IMR-90 (cell line): ENCODE data around the gene WEE1. TPM values are rescaled to one million over a fixed set of nuclear protein-coding genes. Genes with fewer than 3 reads are reported as not detected.

ENCODE experiments used
- ATAC-seq: fragments of 200-7000 bp; cut with Tn5 transposase; 2 replicates; pipeline ENCODE4 v1.9.1; 2020; ENCODE audit warnings: low read depth, mild to moderate bottlenecking, moderate library complexity
- BruUV-seq: library from RNA; stranded (reverse); fragments of 400-500 nt; replicated peaks from 2 replicates; lab custom pipeline; 2021; lab: Mats Ljungman, UMichigan
- CTCF ChIA-PET: fragments of 300-600 bp; formaldehyde crosslinking; extraction: SDS; loops from one replicate; lab custom pipeline; 2021; ENCODE audit warnings: antibody characterized with exemption; lab: Yijun Ruan, JAX
- POLR2A ChIA-PET: fragments of 300-600 bp; sonication (Branson Sonifier 250); formaldehyde crosslinking; loops from one replicate; lab custom pipeline; 2022; ENCODE audit warnings: antibody characterized with exemption; ENCODE audit not compliant: unreplicated experiment; lab: Charles Lee
- DNase-seq: peaks from one replicate; pipeline ENCODE4 v3.0.0; 2013
- H2AFZ ChIP-seq: replicated peaks from 2 replicates; pipeline ENCODE3; 2013; ENCODE audit warnings: low read length, mild to moderate bottlenecking; ENCODE audit not compliant: poor library complexity
- H2AK5ac ChIP-seq: 2 replicates; pipeline ENCODE4 v1.6.1; 2013; ENCODE audit warnings: low read depth, low read length, inconsistent platforms
- H2AK9ac ChIP-seq: replicated peaks from 2 replicates; pipeline ENCODE3; 2013; ENCODE audit warnings: mild to moderate bottlenecking, low read depth, low read length, moderate library complexity; ENCODE audit not compliant: poor library complexity
- H2BK120ac ChIP-seq: 2 replicates; pipeline ENCODE4 v1.6.1; 2013; ENCODE audit warnings: low read depth, low read length, inconsistent platforms
- H2BK15ac ChIP-seq: 3 replicates; pipeline ENCODE4 v1.6.1; 2013; ENCODE audit warnings: low read depth, low read length, inconsistent platforms
- H2BK20ac ChIP-seq: 2 replicates; pipeline ENCODE4 v1.6.1; 2013; ENCODE audit warnings: low read depth, mild to moderate bottlenecking, inconsistent platforms, low read length, moderate library complexity
- H2BK5ac ChIP-seq: 2 replicates; pipeline ENCODE4 v1.6.1; 2013; ENCODE audit warnings: mild to moderate bottlenecking, low read depth, low read length, inconsistent platforms; ENCODE audit not compliant: poor library complexity, severe bottlenecking
- H3K14ac ChIP-seq: replicated peaks from 2 replicates; pipeline ENCODE4 v1.6.1; 2013; ENCODE audit warnings: low read depth, low read length, inconsistent platforms
- H3K18ac ChIP-seq: 2 replicates; pipeline ENCODE4 v1.6.1; 2013; ENCODE audit warnings: low read depth, low read length, control low read depth
- H3K23ac ChIP-seq: 2 replicates; pipeline ENCODE4 v1.6.1; 2013; ENCODE audit warnings: low read depth, low read length, inconsistent platforms
- H3K27ac ChIP-seq: 2 replicates; pipeline ENCODE4 v1.5.1; 2013; ENCODE audit warnings: mild to moderate bottlenecking, control low read depth, low read length; ENCODE audit not compliant: insufficient read depth
- H3K27me3 ChIP-seq: 2 replicates; pipeline ENCODE4 v1.6.1; 2013; ENCODE audit warnings: low read length; ENCODE audit not compliant: control insufficient read depth, insufficient read depth
- H3K36me3 ChIP-seq: 2 replicates; pipeline ENCODE4 v1.6.1; 2013; ENCODE audit warnings: low read length, mixed read lengths; ENCODE audit not compliant: control insufficient read depth, insufficient read depth
- H3K4ac ChIP-seq: 2 replicates; pipeline ENCODE4 v1.6.1; 2013; ENCODE audit warnings: low read depth, low read length, inconsistent platforms
- H3K4me1 ChIP-seq: 2 replicates; pipeline ENCODE4 v1.6.1; 2013; ENCODE audit warnings: low read length, mixed read lengths; ENCODE audit not compliant: control insufficient read depth, insufficient read depth
- H3K4me2 ChIP-seq: 2 replicates; pipeline ENCODE4 v1.6.1; 2013; ENCODE audit warnings: low read depth, mild to moderate bottlenecking, control low read depth, low read length, moderate library complexity
- H3K4me3 ChIP-seq: 2 replicates; pipeline ENCODE4 v1.5.1; 2013; ENCODE audit warnings: low read depth, mild to moderate bottlenecking, control low read depth, low read length, moderate library complexity; ENCODE audit not compliant: insufficient read depth
- H3K56ac ChIP-seq: 2 replicates; pipeline ENCODE4 v1.6.1; 2013; ENCODE audit warnings: low read length, inconsistent platforms; ENCODE audit not compliant: insufficient read depth; ENCODE audit errors: extremely low read depth
- H3K79me1 ChIP-seq, 2 experiments: 2 replicates each; pipeline ENCODE4 v1.6.1; 2013; ENCODE audit warnings: low read length in 2 of 2, inconsistent platforms in 1 of 2, low read depth in 1 of 2
- H3K9ac ChIP-seq: 2 replicates; pipeline ENCODE4 v1.6.1; 2013; ENCODE audit warnings: low read depth, low read length, control low read depth
- H3K9me1 ChIP-seq: 2 replicates; pipeline ENCODE4 v1.6.1; 2013; ENCODE audit warnings: low read length, inconsistent platforms; ENCODE audit not compliant: insufficient read depth
- H3K9me3 ChIP-seq: 2 replicates; pipeline ENCODE4 v1.6.1; 2013; ENCODE audit warnings: low read length; ENCODE audit not compliant: control insufficient read depth, insufficient read depth
- H4K20me1 ChIP-seq: 2 replicates; pipeline ENCODE4 v1.6.1; 2013; ENCODE audit warnings: low read length, inconsistent platforms; ENCODE audit not compliant: insufficient read depth
- H4K5ac ChIP-seq: 2 replicates; pipeline ENCODE4 v1.6.1; 2013; ENCODE audit warnings: mild to moderate bottlenecking, low read depth, low read length, control low read depth
- H4K8ac ChIP-seq, 2 experiments: 2 replicates each; pipeline ENCODE4 v1.6.1; 2013; ENCODE audit warnings: low read depth in 2 of 2, low read length in 2 of 2, control low read depth in 1 of 2, inconsistent platforms in 1 of 2
- H4K91ac ChIP-seq: 2 replicates; pipeline ENCODE4 v1.6.1; 2013; ENCODE audit warnings: low read depth, low read length, inconsistent platforms; ENCODE audit not compliant: insufficient read depth
- BHLHE40 ChIP-seq: fragments of 150-350 bp; IDR thresholded peaks from 2 replicates; pipeline ENCODE4 v1.6.1; 2016; ENCODE audit warnings: mild to moderate bottlenecking, low read depth, low read length
- CEBPB ChIP-seq: IDR thresholded peaks from 2 replicates; pipeline ENCODE4 v1.6.1; 2012; ENCODE audit warnings: low read depth, low read length, improper control_type of control experiment
- CHD1 ChIP-seq: IDR thresholded peaks from 2 replicates; pipeline ENCODE4 v1.6.1; 2012; ENCODE audit warnings: low read depth, low read length, improper control_type of control experiment
- FOS ChIP-seq: fragments of 150-350 bp; IDR thresholded peaks from 2 replicates; pipeline ENCODE4 v1.6.1; 2016; ENCODE audit warnings: low read depth, low read length
- MAFK ChIP-seq: IDR thresholded peaks from 2 replicates; pipeline ENCODE4 v1.6.1; 2012; ENCODE audit warnings: low read depth, low read length, improper control_type of control experiment
- MAZ ChIP-seq: IDR thresholded peaks from 2 replicates; pipeline ENCODE4 v1.6.1; 2012; ENCODE audit warnings: low read depth, mild to moderate bottlenecking, low read length, improper control_type of control experiment, moderate library complexity, borderline replicate concordance
- MXI1 ChIP-seq: IDR thresholded peaks from 2 replicates; pipeline ENCODE4 v1.6.1; 2012; ENCODE audit warnings: low read depth, mild to moderate bottlenecking, low read length, moderate library complexity, borderline replicate concordance
- NFE2L2 ChIP-seq: fragments of 150-350 bp; IDR thresholded peaks from 2 replicates; pipeline ENCODE4 v1.6.1; 2016; ENCODE audit warnings: low read depth, mild to moderate bottlenecking, low read length
- RAD21 ChIP-seq: IDR thresholded peaks from 2 replicates; pipeline ENCODE4 v1.6.1; 2012; ENCODE audit warnings: low read length, improper control_type of control experiment
- RCOR1 ChIP-seq: IDR thresholded peaks from 2 replicates; pipeline ENCODE4 v1.6.1; 2012; ENCODE audit warnings: mild to moderate bottlenecking, low read length, improper control_type of control experiment; ENCODE audit not compliant: insufficient replicate concordance
- RFX5 ChIP-seq: IDR thresholded peaks from 2 replicates; pipeline ENCODE4 v1.8.0; 2012; ENCODE audit warnings: low read depth, mild to moderate bottlenecking, low read length, moderate library complexity
- SMC3 ChIP-seq: fragments of 150-350 bp; IDR thresholded peaks from 2 replicates; pipeline ENCODE4 v1.6.1; 2016; ENCODE audit warnings: low read depth, mild to moderate bottlenecking, antibody characterized with exemption, low read length, moderate library complexity
- WGBS, 2 experiments: methylation state at CpG; one replicate each; pipeline versions ENCODE4 v1.1.5 to v1.1.7; 2013; ENCODE audit warnings: missing lambda C conversion rate in 2 of 2; ENCODE audit not compliant: insufficient read length in 1 of 2; ENCODE audit errors: extremely low coverage in 2 of 2; 5-methylcytosine and 5-hydroxymethylcytosine counted together
- dilution Hi-C: fragments of 300-500 bp; cut with HindIII; formaldehyde crosslinking; loops from one replicate; pipeline ENCODE4 v1.14.3; 2018; ENCODE audit warnings: low sequenced_read_pairs; ENCODE audit not compliant: unreplicated experiment
- in situ Hi-C: fragments of 300-500 bp; cut with MboI; formaldehyde crosslinking; loops from 3 replicates; pipeline ENCODE4 v1.14.3; 2019; ENCODE audit warnings: low sequenced_read_pairs, inconsistent platforms, mixed read lengths
- intact Hi-C: fragments of 100-400 bp; cut with micrococcal nuclease; formaldehyde crosslinking; loops from 2 replicates; pipeline ENCODE4 v1.10.0; 2022
- polyA plus RNA-seq, 3 experiments: library from polyadenylated mRNA; depleted of rRNA; stranded (reverse); fragments of >200 nt; gene quantifications; 2 replicates each; pipeline ENCODE4 v1.2.3, GENCODE V29; 2012; ENCODE audit warnings: low replicate concordance in 1 of 3
- total RNA-seq: library from RNA; depleted of rRNA; stranded (reverse); fragments of >200 nt; gene quantifications from 2 replicates; pipeline ENCODE4 v1.2.3, GENCODE V29; 2012
- TF ChIP-seq, protein P1 (sequence below): fragments of 150-350 bp; IDR thresholded peaks from 2 replicates; pipeline ENCODE4 v1.6.1; 2017; ENCODE audit warnings: mild to moderate bottlenecking, antibody characterized with exemption, low read length, low read depth
- TF ChIP-seq, protein P2 (sequence below): fragments of 150-350 bp; IDR thresholded peaks from 2 replicates; pipeline ENCODE4 v1.6.1; 2016; ENCODE audit warnings: low read depth, mild to moderate bottlenecking, low read length, moderate library complexity, borderline replicate concordance
- TF ChIP-seq, protein P3 (sequence below): conservative IDR thresholded peaks from 2 replicates; pipeline ENCODE4 v1.5.1; 2012; ENCODE audit warnings: mild to moderate bottlenecking, low read depth, low read length, improper control_type of control experiment

The WEE1 gene
- total and polyA plus RNA-seq, 2 of the 4 experiments (the other 2 are of a cell fraction), result 26.5 to 29.2 TPM

DNA sequence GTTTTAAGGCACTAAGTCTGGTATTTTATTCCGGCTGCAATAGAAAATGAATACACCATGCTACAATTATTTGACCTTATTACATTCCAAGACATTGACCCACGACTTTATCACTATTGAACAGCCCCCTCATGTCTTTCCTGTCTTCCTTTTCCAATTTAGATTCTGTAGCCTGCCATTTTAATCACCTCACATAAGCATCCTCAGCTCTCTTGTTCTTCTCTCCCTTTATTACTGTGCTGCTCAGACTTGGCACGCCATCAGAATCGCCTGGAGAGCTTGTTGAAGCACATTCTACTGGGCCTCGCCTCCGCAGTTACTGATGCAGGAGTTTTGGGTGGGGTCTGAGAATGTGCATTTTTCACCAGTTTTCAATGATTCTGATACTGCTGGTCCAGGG is 51.7 kb downstream of the WEE1 start:
- ChIA-PET POLR2A (interaction anchor here (0.6 kb wide), 1 partner anchor 165 kb away, joined by 5 read pairs; the partner anchor contains the start of gene ZNF143), CTCF (no interaction called here)
- Histone ChIP-seq H4K20me1 (no peaks in the 10 kb centered on the region), H3K9me3 (no peaks in the 10 kb centered on the region), H2AFZ (no peak overlapping the region), H3K27me3 (no peaks in the 10 kb centered on the region), H3K56ac (no peak overlapping the region), H2AK9ac (no peak overlapping the region), H4K91ac (no peak overlapping the region), H3K27ac (no peak overlapping the region), H3K18ac (no peak overlapping the region), H2AK5ac (no peak overlapping the region), H3K4ac (no peak overlapping the region), H3K9ac (no peak overlapping the region), H3K9me1 (peaks cover 3% of the 10 kb centered on the region; the same call in 1 of the 2 replicates), H3K4me3 (no peak overlapping the region), H3K36me3 (no peaks in the 10 kb centered on the region), H3K23ac (no peak overlapping the region), H4K5ac (no peak overlapping the region), H3K4me1 (peaks cover 3% of the 10 kb centered on the region; the same call in 1 of the 2 replicates), H2BK20ac (no peak overlapping the region), H3K79me1 (no peaks in the 10 kb centered on the region), H2BK15ac (no peak overlapping the region), H2BK120ac (no peak overlapping the region), H3K4me2 (no peak overlapping the region), H2BK5ac (no peak overlapping the region), H3K14ac (no peak overlapping the region), H4K8ac (no peak overlapping the region)
- in situ Hi-C loops, result no loop called here
- TF ChIP-seq FOS, result no peak
- no peak for TF ChIP-seq CEBPB
- TF ChIP-seq RAD21, result no peak
- TF ChIP-seq RCOR1, result no peak
- no peak for TF ChIP-seq RFX5
- TF ChIP-seq MXI1, result no peak
- TF ChIP-seq BHLHE40, result no peak
- TF ChIP-seq, protein P1, sequence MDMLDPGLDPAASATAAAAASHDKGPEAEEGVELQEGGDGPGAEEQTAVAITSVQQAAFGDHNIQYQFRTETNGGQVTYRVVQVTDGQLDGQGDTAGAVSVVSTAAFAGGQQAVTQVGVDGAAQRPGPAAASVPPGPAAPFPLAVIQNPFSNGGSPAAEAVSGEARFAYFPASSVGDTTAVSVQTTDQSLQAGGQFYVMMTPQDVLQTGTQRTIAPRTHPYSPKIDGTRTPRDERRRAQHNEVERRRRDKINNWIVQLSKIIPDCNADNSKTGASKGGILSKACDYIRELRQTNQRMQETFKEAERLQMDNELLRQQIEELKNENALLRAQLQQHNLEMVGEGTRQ, result no peak
- TF ChIP-seq MAZ, result no peak
- TF ChIP-seq SMC3, result no peak
- TF ChIP-seq, protein P2, sequence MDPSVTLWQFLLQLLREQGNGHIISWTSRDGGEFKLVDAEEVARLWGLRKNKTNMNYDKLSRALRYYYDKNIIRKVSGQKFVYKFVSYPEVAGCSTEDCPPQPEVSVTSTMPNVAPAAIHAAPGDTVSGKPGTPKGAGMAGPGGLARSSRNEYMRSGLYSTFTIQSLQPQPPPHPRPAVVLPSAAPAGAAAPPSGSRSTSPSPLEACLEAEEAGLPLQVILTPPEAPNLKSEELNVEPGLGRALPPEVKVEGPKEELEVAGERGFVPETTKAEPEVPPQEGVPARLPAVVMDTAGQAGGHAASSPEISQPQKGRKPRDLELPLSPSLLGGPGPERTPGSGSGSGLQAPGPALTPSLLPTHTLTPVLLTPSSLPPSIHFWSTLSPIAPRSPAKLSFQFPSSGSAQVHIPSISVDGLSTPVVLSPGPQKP, result no peak
- TF ChIP-seq, protein P3, sequence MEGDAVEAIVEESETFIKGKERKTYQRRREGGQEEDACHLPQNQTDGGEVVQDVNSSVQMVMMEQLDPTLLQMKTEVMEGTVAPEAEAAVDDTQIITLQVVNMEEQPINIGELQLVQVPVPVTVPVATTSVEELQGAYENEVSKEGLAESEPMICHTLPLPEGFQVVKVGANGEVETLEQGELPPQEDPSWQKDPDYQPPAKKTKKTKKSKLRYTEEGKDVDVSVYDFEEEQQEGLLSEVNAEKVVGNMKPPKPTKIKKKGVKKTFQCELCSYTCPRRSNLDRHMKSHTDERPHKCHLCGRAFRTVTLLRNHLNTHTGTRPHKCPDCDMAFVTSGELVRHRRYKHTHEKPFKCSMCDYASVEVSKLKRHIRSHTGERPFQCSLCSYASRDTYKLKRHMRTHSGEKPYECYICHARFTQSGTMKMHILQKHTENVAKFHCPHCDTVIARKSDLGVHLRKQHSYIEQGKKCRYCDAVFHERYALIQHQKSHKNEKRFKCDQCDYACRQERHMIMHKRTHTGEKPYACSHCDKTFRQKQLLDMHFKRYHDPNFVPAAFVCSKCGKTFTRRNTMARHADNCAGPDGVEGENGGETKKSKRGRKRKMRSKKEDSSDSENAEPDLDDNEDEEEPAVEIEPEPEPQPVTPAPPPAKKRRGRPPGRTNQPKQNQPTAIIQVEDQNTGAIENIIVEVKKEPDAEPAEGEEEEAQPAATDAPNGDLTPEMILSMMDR, result no peak
- TF ChIP-seq CHD1, result no peak
- TF ChIP-seq MAFK, result no peak
- TF ChIP-seq NFE2L2, result no peak
- no peak for DNase-seq
- no TSS peak for BruUV-seq
- no peak for ATAC-seq
- 40% methylated on average over 1 of the region's 6 CpGs; no CpG with 5 or more reads in 1 of the 2 experiments for WGBS, 2 experiments
- dilution Hi-C loops, result no loop called here
- intact Hi-C loops, result no loop called here
